GM21786 (cell line): Measurements from ENCODE around the gene MED26.

Experiments
- ATAC-seq: cut with Tn5 transposase; IDR thresholded peaks from one replicate; pipeline ENCODE4 v1.9.1; 2021; ENCODE audit not compliant: unreplicated experiment

Gene MED26

DNA sequence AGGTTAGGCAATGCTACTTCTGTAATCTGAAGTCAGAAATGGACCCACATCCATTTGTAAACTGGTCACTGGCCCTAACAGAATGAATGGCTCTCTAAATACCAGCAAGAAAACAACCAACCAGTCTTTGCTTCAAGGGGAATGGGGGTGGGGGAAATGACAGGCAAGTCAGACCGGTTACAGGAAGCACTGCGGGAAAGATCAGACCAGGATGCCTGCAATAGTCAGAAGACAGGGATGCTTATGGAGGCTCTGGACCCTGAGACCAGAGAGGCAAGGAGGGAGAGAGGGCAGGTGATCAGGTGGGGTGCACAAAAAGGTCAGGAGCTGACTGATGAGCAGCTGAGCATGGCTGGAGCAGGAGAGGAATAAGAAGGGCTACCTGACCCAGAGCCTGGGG, 13.1 kb downstream of the MED26 start:
- no peak for ATAC-seq

DNA sequence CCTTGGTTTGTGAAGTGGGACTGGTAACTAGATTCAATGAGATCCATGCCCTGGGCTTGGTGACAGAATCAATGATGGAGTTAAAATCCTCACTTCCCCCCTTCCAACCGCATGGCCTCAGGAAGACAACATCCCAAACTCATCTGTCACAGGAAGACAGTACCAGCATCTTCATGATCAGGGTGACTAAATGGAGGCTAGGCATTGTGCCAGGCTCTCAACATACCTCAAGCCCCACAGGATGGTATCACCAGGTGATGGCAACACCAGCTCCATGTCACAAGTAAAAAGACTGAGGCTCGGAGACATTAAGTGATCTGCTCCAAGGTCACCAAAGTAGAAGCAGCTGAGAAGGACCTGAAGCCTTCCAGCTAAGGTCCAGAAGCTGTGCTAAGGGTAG, 14.2 kb downstream of the MED26 start:
- no peak for ATAC-seq

DNA sequence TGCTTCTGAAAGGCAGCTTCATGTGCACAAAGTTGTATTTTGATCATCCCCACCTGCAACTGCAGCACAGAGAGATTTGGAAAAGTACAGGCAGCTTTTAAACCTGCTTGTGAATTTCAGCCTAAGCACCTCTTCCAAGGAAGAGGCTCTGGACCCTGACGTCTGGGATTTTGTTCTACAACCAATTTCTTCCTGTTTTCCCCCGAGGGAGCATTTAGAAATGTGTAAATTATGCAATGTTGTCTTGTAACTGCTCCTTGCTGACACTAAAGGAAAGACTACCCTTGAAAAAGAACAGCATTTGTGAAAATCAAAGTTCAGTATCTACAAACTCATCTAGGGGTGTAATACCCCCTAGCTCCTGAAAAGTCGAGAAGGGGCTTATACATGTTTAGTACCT, 15.4 kb downstream of the MED26 start:
- ATAC-seq = no peak

DNA sequence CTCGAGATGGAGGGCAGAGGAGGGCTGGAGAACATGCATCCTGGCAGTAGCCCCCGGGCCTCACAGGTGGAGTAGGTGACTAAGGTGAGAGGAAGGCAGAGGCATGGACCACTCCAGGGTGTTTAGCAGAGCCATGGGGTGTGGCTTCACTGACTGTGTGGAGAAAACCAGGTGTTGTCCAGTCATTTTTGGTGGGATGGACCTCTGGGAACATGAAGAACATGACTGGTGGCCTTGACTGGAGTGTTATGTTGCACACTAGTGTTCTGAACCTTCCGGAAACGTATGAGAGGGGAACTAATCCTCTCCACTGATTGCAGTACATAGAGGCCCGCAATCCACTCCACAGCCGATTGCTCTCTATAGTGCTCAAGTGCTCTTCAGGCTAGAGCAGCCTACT, 16.9 kb downstream of the MED26 start:
- no peak for ATAC-seq

DNA sequence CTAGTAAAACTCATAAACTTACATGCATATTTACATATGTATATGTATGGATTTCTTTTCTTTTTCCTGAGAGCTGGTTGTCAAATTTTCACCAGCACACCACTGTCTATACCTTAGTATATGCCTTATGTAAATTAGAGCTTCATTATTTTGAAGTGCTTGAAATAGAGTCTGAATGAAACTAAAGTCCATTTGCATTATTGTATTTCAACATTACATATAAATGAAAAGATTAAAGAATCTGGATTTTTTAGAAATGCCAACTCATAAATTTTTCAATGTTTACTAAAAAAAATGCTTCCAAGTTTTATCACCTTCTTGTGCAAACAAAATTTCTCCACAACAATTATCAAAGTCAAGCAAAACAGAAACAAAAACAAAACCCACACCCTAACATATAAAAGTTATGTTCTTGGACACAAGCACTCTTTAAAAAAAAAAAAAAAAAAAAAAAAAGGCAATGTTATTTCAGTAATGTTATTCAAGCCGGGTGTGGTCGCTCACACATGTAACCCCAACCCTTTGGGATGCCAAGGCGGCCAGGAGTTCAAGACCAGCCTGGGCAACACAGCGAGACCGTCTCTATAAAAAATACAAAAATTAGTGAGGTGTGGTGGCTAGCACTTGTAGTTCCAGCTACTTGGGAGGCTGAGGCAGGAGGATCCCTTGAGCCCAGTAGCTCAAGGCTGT, 18.3 kb downstream of the MED26 start:
- ATAC-seq = no peak

DNA sequence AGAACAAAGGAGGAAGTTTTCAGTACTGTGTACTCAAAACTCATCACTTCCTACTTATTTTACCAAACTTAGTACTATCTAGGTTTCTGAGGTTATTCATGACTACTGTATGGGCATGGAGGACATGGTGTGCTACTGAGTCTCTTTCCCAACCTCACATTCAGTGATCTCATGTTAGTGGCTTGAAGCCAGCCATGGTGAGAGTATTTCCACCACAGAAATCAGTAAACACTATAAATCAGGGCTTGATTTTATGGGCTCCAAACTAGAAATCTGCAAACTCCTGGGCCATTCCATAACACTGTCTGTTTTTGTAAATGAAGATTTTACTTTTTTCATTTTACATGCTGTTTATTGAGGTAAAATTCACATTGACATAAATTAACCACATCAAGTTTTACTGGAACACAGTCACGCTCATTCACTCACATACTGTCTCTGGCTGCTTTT, 19.7 kb downstream of the MED26 start:
- ATAC-seq = no peak

DNA sequence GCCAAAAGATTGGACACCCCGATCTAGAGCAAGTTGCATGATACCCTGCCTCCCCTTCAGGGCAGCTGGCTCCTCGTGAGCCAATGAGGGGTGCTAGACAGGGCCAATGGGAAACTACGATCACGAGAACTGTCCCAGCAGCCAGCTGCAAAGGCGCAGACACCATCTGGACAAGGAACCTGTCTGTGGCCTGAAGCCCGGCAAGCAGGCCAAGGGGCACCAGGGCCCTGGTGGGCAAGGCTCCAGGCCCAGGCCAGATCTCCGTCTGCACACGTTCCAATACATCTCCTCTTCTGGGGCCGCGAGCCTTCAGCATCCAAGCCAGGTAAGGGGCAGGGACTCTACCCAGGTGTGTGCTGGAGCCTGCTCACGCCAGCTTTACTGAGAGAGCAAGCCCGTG, 20.2 kb downstream of the MED26 start:
- ATAC-seq = no peak

DNA sequence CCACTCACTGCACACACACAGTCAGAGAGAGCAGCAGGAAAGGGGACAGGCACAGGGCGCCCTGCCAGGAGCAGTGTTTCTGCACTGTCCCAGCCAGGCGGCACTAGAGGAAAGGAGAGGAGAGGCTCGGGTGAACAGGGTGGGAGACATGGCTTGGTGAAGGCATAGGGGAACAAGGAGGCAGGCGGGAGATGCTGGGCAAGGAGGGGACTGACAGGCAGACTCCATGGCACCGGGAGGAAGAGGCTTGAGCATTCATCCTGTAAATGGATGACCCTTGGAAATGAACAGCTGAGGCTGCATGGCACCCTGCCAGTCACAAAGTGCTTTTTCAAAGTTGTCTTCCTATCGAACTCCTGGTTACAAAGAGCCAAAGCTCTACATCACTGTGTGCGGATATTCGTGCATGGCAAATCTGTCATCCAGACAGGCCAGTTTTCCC, 22.4 kb downstream of the MED26 start:
- no peak for ATAC-seq

DNA sequence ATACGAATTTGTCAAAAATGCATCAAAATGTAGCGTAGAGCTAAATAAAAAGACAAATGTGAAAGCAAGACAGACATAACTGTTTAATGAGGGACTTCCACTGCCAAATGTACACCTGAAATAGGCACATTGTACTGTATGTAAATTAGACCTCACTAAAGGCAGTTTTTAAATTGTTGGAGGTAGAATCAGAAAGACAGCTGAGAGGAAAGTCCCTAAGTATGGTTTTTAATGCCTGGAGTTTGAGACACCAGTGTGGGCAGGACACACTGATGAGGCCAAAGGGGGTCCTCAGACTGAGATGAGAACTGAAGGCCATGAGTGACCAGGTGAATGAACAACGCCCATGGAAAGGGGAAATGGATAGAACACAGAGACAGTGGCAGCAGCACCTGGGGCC, 22.9 kb downstream of the MED26 start:
- ATAC-seq = no peak

DNA sequence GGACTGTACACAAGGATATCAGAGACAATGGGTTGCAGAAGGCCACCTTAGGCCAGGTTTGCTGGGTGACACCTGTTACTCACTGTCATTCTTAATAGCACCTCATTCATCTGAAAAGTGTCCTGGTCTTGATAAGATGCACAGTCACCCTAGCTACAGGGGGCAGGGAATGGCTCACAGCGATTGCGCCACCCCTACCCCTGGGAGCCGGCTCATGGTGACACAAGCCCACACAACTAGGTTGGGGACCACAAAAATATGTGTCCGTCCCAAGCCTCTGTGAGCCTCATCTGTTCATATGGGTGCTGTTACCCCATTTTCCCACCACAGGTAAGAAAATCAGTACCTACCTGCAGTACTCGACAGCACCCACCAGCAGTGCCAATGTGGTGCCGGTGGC, 23.4 kb downstream of the MED26 start:
- no peak for ATAC-seq

DNA sequence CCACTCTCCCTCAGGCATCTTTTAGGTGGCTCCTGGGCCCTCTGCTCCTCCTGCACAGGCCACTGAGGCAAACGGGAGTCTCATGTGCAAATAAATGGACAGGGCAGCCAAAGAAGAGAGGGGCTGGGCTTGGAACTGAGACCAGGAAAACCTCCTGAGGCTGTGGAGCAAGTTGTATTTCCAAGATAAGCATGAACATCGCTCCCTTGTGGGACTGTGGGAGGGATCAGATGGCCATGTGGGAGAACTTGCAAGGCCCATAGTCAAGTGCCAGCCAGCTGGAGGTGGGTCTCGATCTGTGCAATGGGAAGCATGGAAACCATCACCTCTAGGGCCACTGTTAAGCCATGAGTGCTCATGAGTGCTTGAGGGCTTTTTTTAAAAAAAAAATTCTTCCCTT, 24.9 kb downstream of the MED26 start:
- ATAC-seq = no peak

DNA sequence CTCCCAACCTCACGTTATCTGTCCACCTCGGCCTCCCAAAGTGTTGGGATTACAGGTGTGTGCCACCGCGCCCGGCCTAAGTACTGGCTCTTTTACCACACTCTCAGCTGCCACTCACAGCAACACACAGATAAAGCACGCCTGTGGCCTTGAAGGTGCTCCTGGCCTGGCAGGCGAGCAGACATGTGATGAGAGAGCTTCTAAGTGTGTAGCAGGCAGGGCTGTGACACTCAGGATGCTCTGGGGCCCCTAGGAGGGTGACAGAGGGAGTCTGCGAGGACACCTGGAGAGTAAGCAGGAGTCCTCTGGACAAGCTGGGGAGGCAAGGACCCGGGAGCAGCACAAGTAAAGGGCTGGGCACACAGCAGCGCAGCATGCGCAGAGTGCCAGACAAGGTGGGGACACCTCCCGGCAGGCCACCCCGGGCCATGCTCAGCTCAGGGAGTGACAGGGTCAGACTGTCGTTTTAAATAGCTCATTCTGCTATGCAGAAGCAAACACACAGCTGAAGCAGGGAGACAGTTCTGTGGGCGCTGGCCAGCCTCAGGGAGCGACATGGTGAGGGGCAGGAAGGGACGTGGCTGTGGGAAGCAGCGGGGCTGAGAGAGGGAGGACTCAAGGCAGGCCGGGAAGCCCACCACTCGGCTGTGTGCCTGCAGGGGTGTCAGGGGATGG, 26.5 kb downstream of the MED26 start:
- no peak for ATAC-seq

DNA sequence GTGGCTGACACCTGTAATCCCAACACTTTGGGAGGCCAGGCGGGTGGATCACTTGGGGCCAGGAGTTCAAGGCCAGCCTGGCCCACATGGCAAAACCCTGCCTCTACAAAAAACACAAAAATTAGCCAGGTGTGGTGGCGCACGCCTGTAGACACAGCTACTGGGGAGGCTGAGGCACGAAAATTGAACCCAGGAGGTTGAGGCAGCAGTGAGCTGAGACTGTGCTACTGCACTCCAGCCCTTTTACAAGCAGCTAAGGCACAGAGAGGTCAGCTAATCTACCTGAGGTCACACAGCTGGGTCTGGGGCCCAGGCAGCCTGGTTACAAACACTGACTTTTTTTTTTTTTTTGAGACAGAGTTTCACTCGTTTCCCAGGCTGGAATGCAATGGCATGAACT, 27.2 kb downstream of the MED26 start:
- ATAC-seq = no peak

DNA sequence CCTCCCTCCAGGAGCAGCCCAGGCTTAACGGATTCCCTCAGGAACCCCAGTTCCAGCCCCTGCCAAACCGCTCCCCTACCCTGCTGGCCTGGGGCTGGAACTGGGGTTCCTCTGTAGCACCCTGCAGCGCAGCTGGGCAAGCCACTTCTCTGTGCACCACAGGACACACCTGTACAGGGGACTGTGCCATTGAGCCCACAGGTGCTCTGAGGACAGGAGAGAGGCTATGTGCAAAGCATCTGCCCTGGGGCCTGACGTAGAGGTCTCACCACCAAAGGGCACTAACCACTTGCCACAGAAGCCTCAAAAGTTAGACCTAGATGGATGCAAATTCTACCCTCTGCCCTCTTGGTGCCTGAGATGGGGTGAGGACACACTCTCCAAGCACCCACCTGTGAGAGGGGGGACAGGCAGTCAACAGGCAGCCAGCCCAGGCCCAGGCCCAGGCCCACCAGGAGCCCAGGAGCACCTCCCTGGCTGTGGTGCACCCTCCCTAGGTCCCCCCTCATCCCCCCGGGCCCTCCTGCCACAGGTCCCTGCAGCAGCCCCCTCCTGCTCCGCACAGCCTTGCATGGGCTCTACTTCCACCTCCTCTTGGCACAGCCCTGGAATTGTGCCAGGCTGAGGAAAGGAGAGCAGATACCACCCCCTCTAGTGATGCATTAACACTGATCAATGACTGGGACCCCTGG, 28.2 kb downstream of the MED26 start:
- no peak for ATAC-seq

DNA sequence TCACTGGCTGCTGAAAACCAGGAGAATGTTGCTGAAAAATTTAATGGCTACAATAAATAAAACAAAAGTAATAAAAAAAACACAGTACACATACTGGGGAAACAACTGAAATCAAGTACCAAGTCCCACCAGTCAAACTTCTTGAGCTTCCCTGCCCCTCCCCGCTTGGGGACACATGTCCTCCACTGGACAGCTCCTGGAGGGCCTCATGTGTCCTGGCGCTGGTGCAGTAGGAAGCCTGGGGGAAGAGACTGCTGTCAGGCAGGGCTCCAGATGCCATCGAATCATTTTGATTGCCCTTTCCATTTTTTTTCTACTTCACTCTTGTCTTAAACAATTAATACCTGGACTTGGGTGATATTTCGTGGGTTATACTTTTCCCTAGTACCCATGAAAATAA, 29.2 kb downstream of the MED26 start:
- ATAC-seq = no peak

DNA sequence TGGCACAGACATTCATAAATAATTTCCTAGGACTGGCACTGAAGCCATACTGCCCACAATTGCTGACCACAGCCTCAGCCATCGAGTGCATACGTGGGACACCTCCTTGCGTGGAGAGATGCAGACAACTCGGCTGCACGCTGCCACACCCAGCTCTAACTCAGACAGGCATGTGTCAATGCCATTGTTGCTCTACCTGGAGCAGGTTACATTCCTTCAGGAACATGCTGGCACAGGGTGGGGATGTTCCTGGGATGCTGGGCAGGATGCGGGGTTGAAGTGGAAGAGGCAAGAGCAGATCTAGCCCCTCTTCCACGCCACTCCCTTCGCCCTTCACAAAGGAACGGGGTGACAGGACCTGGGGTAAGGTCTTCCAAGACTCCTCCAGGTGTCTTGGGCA, 31.6 kb downstream of the MED26 start:
- ATAC-seq = no peak

DNA sequence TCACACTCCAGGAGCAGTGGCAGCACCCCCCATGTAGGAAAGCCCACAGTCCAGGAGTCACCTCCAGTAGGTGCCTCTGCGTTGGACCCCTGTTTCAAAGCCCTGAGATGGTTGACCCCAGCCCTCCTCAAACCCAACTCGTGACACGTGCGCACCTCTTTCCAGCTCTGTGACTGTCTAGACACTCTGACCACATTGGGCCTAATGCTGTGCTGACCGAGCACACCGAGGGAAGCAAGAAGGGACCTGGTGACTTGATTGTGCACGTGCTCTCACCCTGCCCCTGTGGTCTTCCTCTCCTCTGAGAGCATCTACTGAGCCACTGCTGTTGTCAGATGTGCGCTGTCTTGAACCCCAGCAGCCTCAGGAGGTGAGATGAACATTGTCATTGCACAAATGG, 32.9 kb downstream of the MED26 start:
- no peak for ATAC-seq

DNA sequence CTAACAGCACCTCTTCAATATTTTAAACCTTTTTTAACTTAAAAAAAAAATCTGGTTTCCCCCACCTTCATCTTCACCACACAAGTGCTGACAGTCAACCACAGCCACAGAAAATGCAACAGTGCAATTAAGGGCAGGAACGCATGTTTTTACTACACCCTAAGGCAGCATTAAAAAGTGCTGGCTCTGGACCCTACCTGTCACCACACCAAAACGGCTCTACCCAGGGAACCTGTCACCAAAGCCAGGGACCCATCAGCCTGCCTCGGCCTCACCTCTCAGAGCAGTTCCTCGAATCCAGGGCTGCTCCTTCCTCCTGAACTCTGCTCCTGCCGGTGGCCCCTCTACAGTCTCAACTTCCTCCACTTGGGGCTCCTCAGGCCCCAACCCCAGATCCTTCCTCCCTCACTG, 33.3 kb downstream of the MED26 start:
- ATAC-seq = peak; percentile 33

DNA sequence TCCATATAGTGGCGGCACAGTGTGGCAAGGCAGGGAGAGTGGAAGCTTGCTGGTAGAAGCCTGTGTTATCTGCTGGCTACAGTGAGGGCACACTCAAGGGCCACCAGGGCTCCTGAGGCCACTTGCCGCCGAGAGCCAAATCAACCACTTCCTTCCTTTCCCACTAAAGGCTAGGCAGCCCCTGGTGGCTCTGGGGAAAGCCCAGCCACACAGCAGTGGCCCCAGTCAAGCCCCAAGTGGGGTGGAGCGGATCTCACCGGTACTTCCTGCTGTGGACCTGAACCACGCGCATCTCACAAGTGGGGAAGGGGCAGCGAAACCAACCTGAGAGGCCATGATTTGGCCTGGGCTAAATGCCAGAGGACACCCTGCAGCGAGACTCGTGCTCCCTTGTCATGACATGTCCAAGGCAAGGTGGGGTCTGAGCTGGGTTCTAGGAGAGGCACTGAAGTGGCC, 33.8 kb downstream of the MED26 start:
- peak; percentile 35 for ATAC-seq

DNA sequence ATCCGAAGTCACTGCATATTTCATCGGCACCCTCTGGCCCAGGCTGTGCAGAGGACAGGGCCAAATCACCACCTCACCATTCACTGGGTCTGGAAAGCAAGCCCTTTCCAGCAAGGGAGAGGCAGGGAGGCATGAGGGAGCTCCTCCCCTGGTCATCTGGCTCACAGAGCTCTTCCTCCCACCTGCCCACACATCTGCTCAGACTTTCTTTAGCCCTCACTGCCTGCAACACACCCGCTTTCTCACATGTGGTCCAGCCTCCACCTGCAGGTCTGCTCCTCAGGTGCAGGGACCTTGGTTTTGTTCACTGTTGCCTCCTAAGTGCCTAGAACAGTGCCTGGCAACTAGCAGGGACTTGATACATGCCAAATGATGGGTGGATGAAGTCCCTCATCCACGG, 34.8 kb downstream of the MED26 start:
- no peak for ATAC-seq

DNA sequence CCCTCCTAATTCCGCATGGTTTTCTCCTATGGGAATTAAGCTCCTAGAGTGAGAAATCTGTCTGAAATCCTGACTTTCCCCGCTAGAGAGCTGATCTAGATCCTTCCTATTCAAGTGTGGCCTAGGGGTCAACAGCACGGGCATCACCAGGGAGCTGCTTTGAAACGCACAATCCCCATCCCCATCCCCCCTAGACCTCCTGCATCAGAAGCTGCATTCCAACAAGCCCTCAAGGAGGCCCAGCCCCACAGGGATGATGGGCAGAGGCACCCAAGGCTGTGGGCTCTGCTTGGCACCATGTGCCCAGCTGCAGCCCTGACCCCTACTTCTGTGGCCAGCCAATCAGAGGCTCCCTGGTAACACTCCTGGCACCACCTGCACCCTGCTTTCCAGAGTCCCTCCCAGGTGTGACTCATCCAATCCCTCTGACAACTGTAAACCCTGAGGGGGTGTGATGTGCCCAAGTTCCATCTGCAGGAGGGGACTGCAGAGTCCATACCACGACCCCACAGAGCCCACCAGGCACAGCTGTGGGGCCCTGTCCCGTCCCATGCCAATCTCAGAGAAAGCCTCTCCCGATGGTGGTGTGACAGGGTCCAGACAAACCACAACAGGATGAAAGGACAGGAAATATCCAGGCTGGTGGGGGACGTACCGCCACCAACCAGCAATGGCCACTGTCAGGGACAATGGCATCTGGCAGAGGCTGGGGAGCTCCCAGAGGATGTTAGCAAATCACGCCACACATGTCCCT, 36.0 kb downstream of the MED26 start:
- ATAC-seq = no peak
